B cell (primary cell): ENCODE measurements around the gene CCDC107. TPM values are rescaled to one million over a fixed set of nuclear protein-coding genes. Genes with fewer than 3 reads are reported as not detected.

Source experiments
- ATAC-seq: fragments of 200-7000 bp; cut with Tn5 transposase; one replicate; pipeline ENCODE4 v1.10.0; 2021; ENCODE audit warnings: low read depth, mild to moderate bottlenecking, moderate number of reproducible peaks, moderate library complexity
- CTCF ChIA-PET: fragments of 350-600 bp; sonication (Branson Sonifier 250); formaldehyde crosslinking; loops from one replicate; lab custom pipeline; 2021; ENCODE audit warnings: antibody characterized with exemption, inconsistent platforms; lab: Charles Lee
- POLR2A ChIA-PET: fragments of 350-600 bp; sonication (Branson Sonifier 250); formaldehyde crosslinking; loops from one replicate; lab custom pipeline; 2021; ENCODE audit warnings: antibody characterized with exemption; lab: Charles Lee
- DNase-seq: peaks from one replicate; pipeline ENCODE4 v3.0.0; 2013
- H2AFZ ChIP-seq: 2 replicates; pipeline ENCODE4 v1.6.1; 2012; ENCODE audit warnings: mild to moderate bottlenecking, low read depth, low read length; ENCODE audit not compliant: insufficient read depth, poor library complexity, severe bottlenecking
- H3K27ac ChIP-seq, 2 donors: 1 replicate in 1 of 2; 2 replicates in 1 of 2; pipeline ENCODE4 v1.5.1; 2012 to 2013; ENCODE audit warnings: low read length in 2 of 2, mild to moderate bottlenecking in 2 of 2, moderate library complexity in 1 of 2
- H3K27me3 ChIP-seq, 4 experiments: fragments of 200-600 bp in 1 of 4; sonication (generic) in 1 of 4; replicated peaks in 1 of 4; 1 replicate in 2 of 4; 2 replicates in 2 of 4; pipeline versions ENCODE4 v1.6.1 to v1.7.0; 2013 to 2016; ENCODE audit warnings: low read length in 3 of 4, mild to moderate bottlenecking in 2 of 4, mixed read lengths in 1 of 4, moderate library complexity in 1 of 4; ENCODE audit not compliant: insufficient read depth in 4 of 4, control insufficient read depth in 3 of 4; ENCODE audit errors: control extremely low read depth in 1 of 4
- H3K36me3 ChIP-seq, 2 experiments: replicated peaks in 1 of 2; 1 replicate in 1 of 2; 2 replicates in 1 of 2; pipeline versions ENCODE4 v1.6.1 to v1.7.1; 2013; ENCODE audit warnings: low read length in 1 of 2; ENCODE audit not compliant: insufficient read depth in 2 of 2, control insufficient read depth in 1 of 2; ENCODE audit errors: control extremely low read depth in 1 of 2, extremely low read depth in 1 of 2
- H3K4me1 ChIP-seq, 2 donors: fragments of 200-600 bp in 1 of 2; sonication (generic) in 1 of 2; 1 replicate in 1 of 2; 2 replicates in 1 of 2; pipeline versions ENCODE4 v1.5.1 to v1.6.1; 2013 to 2017; ENCODE audit warnings: low read length in 2 of 2; ENCODE audit not compliant: control insufficient read depth in 2 of 2, insufficient read depth in 2 of 2
- H3K4me2 ChIP-seq: replicated peaks from 2 replicates; pipeline ENCODE3; 2012; ENCODE audit warnings: mild to moderate bottlenecking, low read depth, low read length; ENCODE audit not compliant: poor library complexity, severe bottlenecking
- H3K4me3 ChIP-seq, 5 experiments: fragments of 200-600 bp in 1 of 5; sonication (generic) in 1 of 5; 1 replicate in 3 of 5; 2 replicates in 2 of 5; pipeline versions ENCODE4 v1.5.1 to v1.7.0; 2011 to 2016; ENCODE audit warnings: low read length in 4 of 5, mild to moderate bottlenecking in 4 of 5, low read depth in 2 of 5, control low read depth in 1 of 5, moderate library complexity in 1 of 5; ENCODE audit not compliant: insufficient read depth in 1 of 5; ENCODE audit errors: control extremely low read depth in 1 of 5, extremely low read depth in 1 of 5
- H3K79me2 ChIP-seq: fragments of 200-600 bp; sonication (generic); one replicate; pipeline ENCODE4 v1.6.0; 2016; ENCODE audit warnings: low read length; ENCODE audit not compliant: control insufficient read depth, insufficient read depth
- H3K9ac ChIP-seq: fragments of 200-600 bp; sonication (generic); 2 replicates; pipeline ENCODE4 v1.6.1; 2017; ENCODE audit warnings: mild to moderate bottlenecking, low read length, moderate library complexity
- H3K9me3 ChIP-seq, 3 donors: one replicate each; pipeline versions ENCODE4 v1.6.1 to v1.7.1; 2013; ENCODE audit warnings: low read length in 2 of 3; ENCODE audit not compliant: control insufficient read depth in 2 of 3, insufficient read depth in 1 of 3; ENCODE audit errors: control extremely low read depth in 1 of 3
- H4K20me1 ChIP-seq: 2 replicates; pipeline ENCODE4 v1.6.0; 2012; ENCODE audit warnings: mild to moderate bottlenecking, low read length; ENCODE audit not compliant: insufficient read depth, control insufficient read depth, poor library complexity, severe bottlenecking
- H3K27ac Mint-ChIP-seq: one replicate; pipeline ENCODE4 v1.8.0; 2021; ENCODE audit warnings: mixed read lengths
- H3K27me3 Mint-ChIP-seq: one replicate; pipeline ENCODE4 v1.8.0; 2021; ENCODE audit warnings: mixed read lengths
- H3K4me1 Mint-ChIP-seq: one replicate; pipeline ENCODE4 v1.8.0; 2021; ENCODE audit warnings: mixed read lengths
- H3K4me3 Mint-ChIP-seq: one replicate; pipeline ENCODE4 v1.8.0; 2021; ENCODE audit warnings: mixed read lengths
- H3K9me3 Mint-ChIP-seq: one replicate; pipeline ENCODE4 v1.8.0; 2022; ENCODE audit warnings: mixed read lengths; ENCODE audit not compliant: insufficient read depth
- EZH2 ChIP-seq: IDR thresholded peaks from 2 replicates; pipeline ENCODE4 v1.6.1; 2012; ENCODE audit warnings: borderline replicate concordance, low read depth, mild to moderate bottlenecking, moderate library complexity, low read length; ENCODE audit not compliant: insufficient read depth, poor library complexity, severe bottlenecking
- WGBS: methylation state at CpG from one replicate; pipeline ENCODE4 v1.1.5; 2013; ENCODE audit warnings: missing lambda C conversion rate; ENCODE audit not compliant: insufficient coverage; 5-methylcytosine and 5-hydroxymethylcytosine counted together
- intact Hi-C: fragments of 100-400 bp; cut with micrococcal nuclease; formaldehyde crosslinking; loops from one replicate; pipeline ENCODE4 v1.10.0; 2022
- polyA plus RNA-seq: library from polyadenylated mRNA; depleted of rRNA; stranded (reverse); fragments of >200 nt; gene quantifications from 2 replicates; pipeline ENCODE4 v1.2.3, GENCODE V29; 2012
- small RNA-seq: library from RNA; depleted of rRNA; stranded (forward); fragments of <200 nt; gene quantifications from one replicate; pipeline ENCODE3, GENCODE V24; 2012; ENCODE audit warnings: low replicate concordance, low read depth; ENCODE audit not compliant: insufficient read length
- total RNA-seq, 2 donors: library from RNA; stranded (reverse); fragments of 120-200 nt in 1 of 2; gene quantifications; 1 replicate in 1 of 2; 2 replicates in 1 of 2; pipeline versions ENCODE4 v1.2.3 to v1.2.4, GENCODE V29; 2013 to 2022

The CCDC107 gene
- total and polyA plus RNA-seq, 2 donors (not counting 1 experiment from before 2014, with no cell fraction given), result 22.5 to 33.8 TPM

- H3K4me1 Mint-ChIP-seq, result no peaks in the 10 kb centered on the region
- H3K9ac ChIP-seq, result no peak overlapping the region
- H3K27ac Mint-ChIP-seq, result peak overlapping the region; percentile 50
- peaks cover 33% of the 10 kb centered on the region for H3K79me2 ChIP-seq
- POLR2A ChIA-PET, result no interaction called here
- H3K27me3 Mint-ChIP-seq, result no peaks in the 10 kb centered on the region
- H3K4me3 ChIP-seq, result no peak overlapping the region
- H4K20me1 ChIP-seq, result peaks cover 12% of the 10 kb centered on the region
- ATAC-seq (no peak), DNase-seq (no peak)
- H3K4me1 ChIP-seq, result no peaks in the 10 kb centered on the region
- peaks cover 7 to 91% of the 10 kb centered on the region in 2 experiments for H3K36me3 ChIP-seq
- no peak overlapping the region for H3K27ac ChIP-seq
- no peak for TF ChIP-seq EZH2
- intact Hi-C loops, result no loop called here
- no peak overlapping the region for H3K4me3 Mint-ChIP-seq
- no peaks in the 10 kb centered on the region for H3K9me3 ChIP-seq
- H3K9me3 Mint-ChIP-seq, result no peaks in the 10 kb centered on the region
- no peaks in the 10 kb centered on the region for H3K27me3 ChIP-seq
- 100% methylated on average over 1 of the region's 7 CpGs for WGBS
- no peak overlapping the region for H2AFZ ChIP-seq
- H3K4me2 ChIP-seq, result no peak overlapping the region
- CTCF ChIA-PET, result interaction anchor here (1.1 to 20.4 kb wide), 5 partner anchors 16 to 111 kb away, joined by 3 to 195 read pairs (median 4); partner anchors contain the start of gene TPM2
Measured at GRCh38 chr9:35710818-35711500, 52.9 kb downstream of the CCDC107 start.

Small RNA genes lying within 50 kb of the gene (small RNA-seq; reads per million reads assigned to genes)
- gene RMRP (not detected), gene RN7SL22P (not detected)

Other genes starting within 250 kb of the CCDC107 start
- gene RUSC2, start 168.2 kb upstream of the CCDC107 start, total RNA-seq, result 0.32 and 0.76 TPM in 2 replicates
- gene RUSC2, start 168.2 kb upstream of the CCDC107 start, polyA plus RNA-seq, result 0.27 and 0.48 TPM in 2 replicates
- 94.1 and 94.6 TPM in 2 replicates for gene TESK1, start 53.0 kb upstream of the CCDC107 start, total RNA-seq
- 43.6 and 43.8 TPM in 2 replicates for gene TESK1, start 53.0 kb upstream of the CCDC107 start, polyA plus RNA-seq
- 94.6 and 110 TPM in 2 replicates for gene CD72, start 39.9 kb upstream of the CCDC107 start, total RNA-seq
- gene CD72, start 39.9 kb upstream of the CCDC107 start, polyA plus RNA-seq, result 436 and 651 TPM in 2 replicates
- gene SIT1, start 7.4 kb upstream of the CCDC107 start, total RNA-seq, result 38.5 and 39.5 TPM in 2 replicates
- 26.9 and 37.1 TPM in 2 replicates for gene SIT1, start 7.4 kb upstream of the CCDC107 start, polyA plus RNA-seq
- gene RMRP, start 273 bp upstream of the CCDC107 start, total RNA-seq, result 7,890 and 7,920 TPM in 2 replicates
- gene RMRP, start 273 bp upstream of the CCDC107 start, polyA plus RNA-seq, result not detected in 2 replicates
- 0.53 and 0.62 TPM in 2 replicates for gene ARHGEF39, start 6.9 kb downstream of the CCDC107 start, total RNA-seq
- gene ARHGEF39, start 6.9 kb downstream of the CCDC107 start, polyA plus RNA-seq, result 0.35 and 0.40 TPM in 2 replicates
- not detected in 2 replicates for gene CA9, start 15.6 kb downstream of the CCDC107 start, total RNA-seq
- gene CA9, start 15.6 kb downstream of the CCDC107 start, polyA plus RNA-seq, result not detected in 2 replicates
- gene TPM2, start 31.6 kb downstream of the CCDC107 start, total RNA-seq, result 6.0 and 6.3 TPM in 2 replicates
- 2.4 and 9.8 TPM in 2 replicates for gene TPM2, start 31.6 kb downstream of the CCDC107 start, polyA plus RNA-seq
- gene TLN1, start 73.9 kb downstream of the CCDC107 start, total RNA-seq, result 272 and 280 TPM in 2 replicates
- gene TLN1, start 73.9 kb downstream of the CCDC107 start, polyA plus RNA-seq, result 97.2 and 102 TPM in 2 replicates
- gene CREB3, start 74.4 kb downstream of the CCDC107 start, total RNA-seq, result 18.1 and 20.7 TPM in 2 replicates
- gene CREB3, start 74.4 kb downstream of the CCDC107 start, polyA plus RNA-seq, result 12.3 and 14.2 TPM in 2 replicates
- gene GBA2, start 90.9 kb downstream of the CCDC107 start, total RNA-seq, result 137 and 158 TPM in 2 replicates
- 110 and 114 TPM in 2 replicates for gene GBA2, start 90.9 kb downstream of the CCDC107 start, polyA plus RNA-seq
- 42.3 and 44.3 TPM in 2 replicates for gene RGP1, start 91.0 kb downstream of the CCDC107 start, total RNA-seq
- 11.4 and 17.6 TPM in 2 replicates for gene RGP1, start 91.0 kb downstream of the CCDC107 start, polyA plus RNA-seq
- 3.9 TPM in 2 replicates for gene MSMP, start 96.0 kb downstream of the CCDC107 start, total RNA-seq
- gene MSMP, start 96.0 kb downstream of the CCDC107 start, polyA plus RNA-seq, result 1.6 and 2.3 TPM in 2 replicates
- gene NPR2, start 133.3 kb downstream of the CCDC107 start, total RNA-seq, result 4.9 and 8.0 TPM in 2 replicates
- 7.6 and 9.2 TPM in 2 replicates for gene NPR2, start 133.3 kb downstream of the CCDC107 start, polyA plus RNA-seq
- 5.4 and 5.6 TPM in 2 replicates for gene SPAG8, start 154.0 kb downstream of the CCDC107 start, total RNA-seq
- 1.6 and 2.0 TPM in 2 replicates for gene SPAG8, start 154.0 kb downstream of the CCDC107 start, polyA plus RNA-seq
- 29.7 and 31.9 TPM in 2 replicates for gene HINT2, start 156.8 kb downstream of the CCDC107 start, total RNA-seq
- gene HINT2, start 156.8 kb downstream of the CCDC107 start, polyA plus RNA-seq, result 20.5 and 33.6 TPM in 2 replicates
- gene FAM221B, start 170.4 kb downstream of the CCDC107 start, total RNA-seq, result not detected in 2 replicates
- gene FAM221B, start 170.4 kb downstream of the CCDC107 start, polyA plus RNA-seq, result not detected in 2 replicates
- 13.6 and 14.5 TPM in 2 replicates for gene TMEM8B, start 170.9 kb downstream of the CCDC107 start, total RNA-seq
- 10.5 and 12.2 TPM in 2 replicates for gene TMEM8B, start 170.9 kb downstream of the CCDC107 start, polyA plus RNA-seq
- not detected in 2 replicates for gene OR13J1, start 212.1 kb downstream of the CCDC107 start, total RNA-seq
- not detected in 2 replicates for gene OR13J1, start 212.1 kb downstream of the CCDC107 start, polyA plus RNA-seq
- gene HRCT1, start 247.9 kb downstream of the CCDC107 start, total RNA-seq, result not detected in 2 replicates
- not detected in 2 replicates for gene HRCT1, start 247.9 kb downstream of the CCDC107 start, polyA plus RNA-seq